Heart left ventricle (tissue), 16 donors: ENCODE measurements around the gene PHF1. TPM values are rescaled to one million over a fixed set of nuclear protein-coding genes. Genes with fewer than 3 reads are reported as not detected.

Experiments used
- ATAC-seq, 4 donors: fragments of 200-7000 bp; cut with Tn5 transposase; one replicate each; pipeline ENCODE4 v1.9.1; 2020 to 2022; ENCODE audit warnings: moderate library complexity in 4 of 4, mild to moderate bottlenecking in 3 of 4, moderate number of reproducible peaks in 1 of 4
- DNase-seq, 5 donors: peaks; one replicate each; pipeline ENCODE4 v3.0.0-alpha.2; 2020
- H3K27ac ChIP-seq, 12 donors: fragments of 200-600 bp; sonication (generic) in 4 of 12; one replicate each; pipeline versions ENCODE4 v1.5.0 to v1.8.0; 2016 to 2022; ENCODE audit warnings: mild to moderate bottlenecking in 2 of 12
- H3K27me3 ChIP-seq, 9 donors: fragments of 200-600 bp; sonication (generic) in 2 of 9; one replicate each; pipeline versions ENCODE4 v1.5.1 to v1.8.0; 2016 to 2022; ENCODE audit warnings: mild to moderate bottlenecking in 3 of 9
- H3K36me3 ChIP-seq, 9 donors: fragments of 200-600 bp; sonication (generic) in 2 of 9; one replicate each; pipeline versions ENCODE4 v1.5.0 to v1.8.0; 2018 to 2022; ENCODE audit warnings: mild to moderate bottlenecking in 2 of 9
- H3K4me1 ChIP-seq, 12 donors: fragments of 200-600 bp; sonication (generic) in 4 of 12; one replicate each; pipeline versions ENCODE4 v1.5.0 to v1.8.0; 2016 to 2022; ENCODE audit warnings: mild to moderate bottlenecking in 3 of 12
- H3K4me3 ChIP-seq, 12 donors: fragments of 200-600 bp; sonication (generic) in 4 of 12; one replicate each; pipeline versions ENCODE4 v1.5.0 to v1.8.0; 2017 to 2022; ENCODE audit warnings: mild to moderate bottlenecking in 9 of 12, moderate library complexity in 4 of 12
- H3K9me3 ChIP-seq, 12 donors: fragments of 200-600 bp; sonication (generic) in 4 of 12; one replicate each; pipeline versions ENCODE4 v1.5.0 to v1.8.0; 2016 to 2022; ENCODE audit warnings: mild to moderate bottlenecking in 1 of 12
- CTCF ChIP-seq, 12 donors: fragments of 200-600 bp; sonication (generic) in 4 of 12; IDR thresholded peaks; one replicate each; pipeline versions ENCODE4 v1.5.0 to v1.8.0; 2018 to 2022; ENCODE audit warnings: antibody characterized with exemption in 12 of 12, mild to moderate bottlenecking in 5 of 12
- POLR2A ChIP-seq, 2 donors: fragments of 450-650 bp; IDR thresholded peaks; one replicate each; pipeline ENCODE4 v1.6.1; 2017; ENCODE audit warnings: antibody characterized with exemption in 2 of 2, mild to moderate bottlenecking in 2 of 2, moderate library complexity in 2 of 2
- WGBS, 4 donors: extraction: QIAGEN DNeasy Blood & Tissue Kit in 2 of 4; methylation state at CpG; one replicate each; pipeline versions ENCODE4 v1.1.5 to v1.1.7; 2013 to 2018; 5-methylcytosine and 5-hydroxymethylcytosine counted together
- intact Hi-C, 10 donors: fragments of 100-400 bp; cut with DNase I; formaldehyde crosslinking; loops; one replicate each; pipeline versions ENCODE4 v1.11.1 to v1.14.2; 2022
- polyA plus RNA-seq, 2 donors: library from polyadenylated mRNA; stranded (reverse); fragments of 200-250 nt; gene quantifications; one replicate each; pipeline ENCODE4 v1.2.3, GENCODE V29; 2013
- total RNA-seq, 9 donors: library from RNA; depleted of rRNA in 2 of 9; stranded (reverse); fragments of >200 nt in 2 of 9; fragmentation: NEBNext Ultra II Directional in 3 of 9; extraction: Animal tissue kit (Norgen Biotek cat#: 25700) in 3 of 9; gene quantifications; one replicate each; pipeline versions ENCODE4 v1.1.0 to v1.2.4, GENCODE V29; 2016 to 2023
- donor health status: ischemic (EF 13 %, LVEDD 7.1; RV severe dilation, severe dysfunction).
- donor health status: healthy with polysubstance abuse.
- donor health status: DM: no; HTN: yes; CAD: no.
- donor health status: DM: no; HTN: no; CAD: no.
- donor health status: ischemic (EF 25% LVEDD 6.9; RV normal size, moderate dysfunction).
- donor health status: ischemic (EF 25% LVEDD 5.7; RV mildly dilated, moderate dysfunction).
- donor health status: healthy.
- donor health status: DM: yes; HTN: yes; CAD: no.
- donor health status: ischemic (EF 35%, LVEDD 5.7; RV mildly dilated, moderate dysfunction).
- donor health status: nonischemic (EF 11% LVEDD 7.7; RV severe dilation, severe dysfunction).
- donor health status: DM: yes; HTN: yes; CAD: no.
- donor health status: PGD.
- donor health status: ischemic (EF 29% LVEDD 5.4; RV normal size, mild dysfunction).
- donor health status: nonischemic (EF 23%, LVEDD 6.1; RV moderate dilation, normal function).

The PHF1 gene
- total and polyA plus RNA-seq, 11 donors = 43.0 to 82.1 (median 50.0) TPM

GRCh38 chr6:33441457-33441856, 30.6 kb downstream of the PHF1 start:
- peaks cover 0 to 83% (median 57%) of the 10 kb centered on the region in 9 donors for H3K36me3 ChIP-seq
- no peaks in the 10 kb centered on the region for H3K27me3 ChIP-seq
- H3K4me3 ChIP-seq = no peak overlapping the region
- 94 to 96% (median 95%) methylated on average over 4 to 9 of the region's 9 CpGs for WGBS, 4 donors
- intact Hi-C loops = no loop called here
- H3K4me1 ChIP-seq = peaks cover 0 to 25% (median 0%) of the 10 kb centered on the region in 12 donors
- H3K27ac ChIP-seq = no peak overlapping the region
- no peak for DNase-seq
- no peak for ATAC-seq
- no peak for TF ChIP-seq POLR2A (IDR thresholded peaks at IDR 0.05)
- TF ChIP-seq CTCF (IDR thresholded peaks at IDR 0.05) = no peak
- no peaks in the 10 kb centered on the region for H3K9me3 ChIP-seq

GRCh38 chr6:33442283-33442682, 31.5 kb downstream of the PHF1 start:
- Histone ChIP-seq H3K36me3 (peaks cover 0 to 81% (median 53%) of the 10 kb centered on the region in 9 donors), H3K4me1 (peaks cover 0 to 25% (median 0%) of the 10 kb centered on the region in 12 donors), H3K9me3 (no peaks in the 10 kb centered on the region), H3K4me3 (no peak overlapping the region), H3K27ac (no peak overlapping the region), H3K27me3 (no peaks in the 10 kb centered on the region)
- TF ChIP-seq POLR2A (IDR thresholded peaks at IDR 0.05) (no peak), CTCF (IDR thresholded peaks at IDR 0.05) (no peak)
- no peak for DNase-seq
- intact Hi-C loops = no loop called here
- no peak for ATAC-seq
- 89 to 94% (median 91%) methylated on average over 8 of the region's 8 CpGs for WGBS, 4 donors

GRCh38 chr6:33443025-33443424, 32.2 kb downstream of the PHF1 start:
- TF ChIP-seq CTCF (IDR thresholded peaks at IDR 0.05) (no peak), POLR2A (IDR thresholded peaks at IDR 0.05) (no peak)
- DNase-seq = no peak
- Histone ChIP-seq H3K4me3 (no peak overlapping the region), H3K36me3 (peaks cover 0 to 80% (median 49%) of the 10 kb centered on the region in 9 donors), H3K4me1 (peaks cover 0 to 25% (median 0%) of the 10 kb centered on the region in 12 donors), H3K27ac (no peak overlapping the region), H3K27me3 (no peaks in the 10 kb centered on the region), H3K9me3 (no peaks in the 10 kb centered on the region)
- no peak for ATAC-seq
- intact Hi-C loops = no loop called here
- WGBS, 4 donors = 89 to 95% (median 91%) methylated on average over 7 to 17 of the region's 17 CpGs

GRCh38 chr6:33443619-33444504, 33.0 kb downstream of the PHF1 start:
- no peak for DNase-seq
- TF ChIP-seq POLR2A (IDR thresholded peaks at IDR 0.05) (no peak), CTCF (IDR thresholded peaks at IDR 0.05) (no peak)
- Histone ChIP-seq H3K9me3 (no peaks in the 10 kb centered on the region), H3K27me3 (no peaks in the 10 kb centered on the region), H3K4me1 (peaks cover 0 to 25% (median 0%) of the 10 kb centered on the region in 12 donors), H3K36me3 (peaks cover 0 to 80% (median 42%) of the 10 kb centered on the region in 9 donors), H3K27ac (no peak overlapping the region), H3K4me3 (no peak overlapping the region)
- intact Hi-C loops = no loop called here
- no peak for ATAC-seq
- WGBS, 4 donors = 86 to 90% (median 88%) methylated on average over 13 to 18 of the region's 18 CpGs
